IMR-90 (cell line): ENCODE data around the gene TSR2. TPM values are rescaled to one million over a fixed set of nuclear protein-coding genes. Genes with fewer than 3 reads are reported as not detected.

Experiments used
- polyA plus RNA-seq, 3 experiments: library from polyadenylated mRNA; depleted of rRNA; stranded (reverse); fragments of >200 nt; gene quantifications; 2 replicates each; pipeline ENCODE4 v1.2.3, GENCODE V29; 2012; ENCODE audit warnings: low replicate concordance in 1 of 3
- total RNA-seq: library from RNA; depleted of rRNA; stranded (reverse); fragments of >200 nt; gene quantifications from 2 replicates; pipeline ENCODE4 v1.2.3, GENCODE V29; 2012; rRNA removed

TSR2 gene
- total and polyA plus RNA-seq, 2 of the 4 experiments (the other 2 are of a cell fraction): 8.8 to 22.1 TPM

Other genes with a start within 250 kb of the TSR2 start
- 1.4 TPM in 2 replicates for gene WNK3, start 82.4 kb upstream of the TSR2 start, total RNA-seq
- 0.10 and 0.15 TPM in 2 replicates for gene WNK3, start 82.4 kb upstream of the TSR2 start, polyA plus RNA-seq (2012; rRNA removed)
- 2.0 and 2.5 TPM in 2 replicates for gene FGD1, start 55.8 kb downstream of the TSR2 start, total RNA-seq
- 11.7 and 12.3 TPM in 2 replicates for gene FGD1, start 55.8 kb downstream of the TSR2 start, polyA plus RNA-seq (2012; rRNA removed)
- 47.2 and 48.8 TPM in 2 replicates for gene GNL3L, start 89.8 kb downstream of the TSR2 start, total RNA-seq
- 15.4 and 16.5 TPM in 2 replicates for gene GNL3L, start 89.8 kb downstream of the TSR2 start, polyA plus RNA-seq (2012; rRNA removed)